ENCODE results near the gene POLR3B. TPM values are rescaled to one million over a fixed set of nuclear protein-coding genes. Genes with fewer than 3 reads are reported as not detected.

POLR3B gene
- total and polyA plus RNA-seq, 2 experiments from 2014 or later, result 4.0 to 14.6 TPM

DNA sequence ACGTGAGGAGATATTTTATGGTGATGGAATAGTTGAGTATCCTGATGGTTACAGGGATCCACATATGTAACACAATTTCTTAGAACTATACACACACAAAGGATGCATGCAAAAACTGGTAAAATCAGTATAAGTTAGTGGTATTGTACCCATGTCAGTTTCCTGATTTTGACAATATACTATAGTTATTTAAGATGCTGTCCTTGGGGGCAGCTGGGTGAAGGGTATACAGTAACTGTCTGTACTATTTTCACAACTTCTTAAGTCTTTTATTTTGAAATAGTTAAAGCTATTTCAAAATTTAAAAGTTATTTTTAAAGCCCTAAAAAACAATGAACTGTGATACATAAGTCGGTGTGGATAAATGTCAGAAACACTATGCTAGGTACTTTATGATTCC lies 24.5 kb upstream of the POLR3B start:
- Mint-ChIP-seq H3K27ac (no peak overlapping the region), H3K4me1 (peaks cover 34% of the 10 kb centered on the region), H3K27me3 (ENCODE audit: insufficient read depth, low read depth, poor library complexity) (peaks cover 9% of the 10 kb centered on the region), H3K4me3 (no peak overlapping the region), H3K9me3 (no peaks in the 10 kb centered on the region; the same call in 2 of the 3 replicates), H3K36me3 (ENCODE audit: low read depth) (no peaks in the 10 kb centered on the region; the same call in 2 of the 3 replicates)
- H2AFZ ChIP-seq, result no peak overlapping the region
- H3K27ac ChIP-seq (ENCODE audit: low read depth), result no peak overlapping the region
- ATAC-seq (no peak), DNase-seq (ENCODE audit: low spot score) (no peak)
- H3K27me3 ChIP-seq (ENCODE audit: insufficient read depth), result no peaks in the 10 kb centered on the region
- TF ChIP-seq EZH2phosphoT487 (IDR thresholded peaks at IDR 0.05; ENCODE audit: unreplicated experiment), result no peak
- no peak for TF ChIP-seq EZH2 (IDR thresholded peaks at IDR 0.05; ENCODE audit: low read depth, unreplicated experiment)
- no peak for TF ChIP-seq NANOG (IDR thresholded peaks at IDR 0.05; ENCODE audit: borderline replicate concordance)
- TF ChIP-seq, protein P1, sequence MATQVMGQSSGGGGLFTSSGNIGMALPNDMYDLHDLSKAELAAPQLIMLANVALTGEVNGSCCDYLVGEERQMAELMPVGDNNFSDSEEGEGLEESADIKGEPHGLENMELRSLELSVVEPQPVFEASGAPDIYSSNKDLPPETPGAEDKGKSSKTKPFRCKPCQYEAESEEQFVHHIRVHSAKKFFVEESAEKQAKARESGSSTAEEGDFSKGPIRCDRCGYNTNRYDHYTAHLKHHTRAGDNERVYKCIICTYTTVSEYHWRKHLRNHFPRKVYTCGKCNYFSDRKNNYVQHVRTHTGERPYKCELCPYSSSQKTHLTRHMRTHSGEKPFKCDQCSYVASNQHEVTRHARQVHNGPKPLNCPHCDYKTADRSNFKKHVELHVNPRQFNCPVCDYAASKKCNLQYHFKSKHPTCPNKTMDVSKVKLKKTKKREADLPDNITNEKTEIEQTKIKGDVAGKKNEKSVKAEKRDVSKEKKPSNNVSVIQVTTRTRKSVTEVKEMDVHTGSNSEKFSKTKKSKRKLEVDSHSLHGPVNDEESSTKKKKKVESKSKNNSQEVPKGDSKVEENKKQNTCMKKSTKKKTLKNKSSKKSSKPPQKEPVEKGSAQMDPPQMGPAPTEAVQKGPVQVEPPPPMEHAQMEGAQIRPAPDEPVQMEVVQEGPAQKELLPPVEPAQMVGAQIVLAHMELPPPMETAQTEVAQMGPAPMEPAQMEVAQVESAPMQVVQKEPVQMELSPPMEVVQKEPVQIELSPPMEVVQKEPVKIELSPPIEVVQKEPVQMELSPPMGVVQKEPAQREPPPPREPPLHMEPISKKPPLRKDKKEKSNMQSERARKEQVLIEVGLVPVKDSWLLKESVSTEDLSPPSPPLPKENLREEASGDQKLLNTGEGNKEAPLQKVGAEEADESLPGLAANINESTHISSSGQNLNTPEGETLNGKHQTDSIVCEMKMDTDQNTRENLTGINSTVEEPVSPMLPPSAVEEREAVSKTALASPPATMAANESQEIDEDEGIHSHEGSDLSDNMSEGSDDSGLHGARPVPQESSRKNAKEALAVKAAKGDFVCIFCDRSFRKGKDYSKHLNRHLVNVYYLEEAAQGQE (IDR thresholded peaks at IDR 0.05; ENCODE audit: unreplicated experiment), result no peak
- TF ChIP-seq, protein P2, sequence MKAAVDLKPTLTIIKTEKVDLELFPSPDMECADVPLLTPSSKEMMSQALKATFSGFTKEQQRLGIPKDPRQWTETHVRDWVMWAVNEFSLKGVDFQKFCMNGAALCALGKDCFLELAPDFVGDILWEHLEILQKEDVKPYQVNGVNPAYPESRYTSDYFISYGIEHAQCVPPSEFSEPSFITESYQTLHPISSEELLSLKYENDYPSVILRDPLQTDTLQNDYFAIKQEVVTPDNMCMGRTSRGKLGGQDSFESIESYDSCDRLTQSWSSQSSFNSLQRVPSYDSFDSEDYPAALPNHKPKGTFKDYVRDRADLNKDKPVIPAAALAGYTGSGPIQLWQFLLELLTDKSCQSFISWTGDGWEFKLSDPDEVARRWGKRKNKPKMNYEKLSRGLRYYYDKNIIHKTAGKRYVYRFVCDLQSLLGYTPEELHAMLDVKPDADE (IDR thresholded peaks at IDR 0.05), result no peak
- TF ChIP-seq STAT1 (IDR thresholded peaks at IDR 0.05; ENCODE audit: unreplicated experiment), result no peak
- TF ChIP-seq JUNB (IDR thresholded peaks at IDR 0.05; ENCODE audit: unreplicated experiment), result no peak
- TF ChIP-seq, protein P3, sequence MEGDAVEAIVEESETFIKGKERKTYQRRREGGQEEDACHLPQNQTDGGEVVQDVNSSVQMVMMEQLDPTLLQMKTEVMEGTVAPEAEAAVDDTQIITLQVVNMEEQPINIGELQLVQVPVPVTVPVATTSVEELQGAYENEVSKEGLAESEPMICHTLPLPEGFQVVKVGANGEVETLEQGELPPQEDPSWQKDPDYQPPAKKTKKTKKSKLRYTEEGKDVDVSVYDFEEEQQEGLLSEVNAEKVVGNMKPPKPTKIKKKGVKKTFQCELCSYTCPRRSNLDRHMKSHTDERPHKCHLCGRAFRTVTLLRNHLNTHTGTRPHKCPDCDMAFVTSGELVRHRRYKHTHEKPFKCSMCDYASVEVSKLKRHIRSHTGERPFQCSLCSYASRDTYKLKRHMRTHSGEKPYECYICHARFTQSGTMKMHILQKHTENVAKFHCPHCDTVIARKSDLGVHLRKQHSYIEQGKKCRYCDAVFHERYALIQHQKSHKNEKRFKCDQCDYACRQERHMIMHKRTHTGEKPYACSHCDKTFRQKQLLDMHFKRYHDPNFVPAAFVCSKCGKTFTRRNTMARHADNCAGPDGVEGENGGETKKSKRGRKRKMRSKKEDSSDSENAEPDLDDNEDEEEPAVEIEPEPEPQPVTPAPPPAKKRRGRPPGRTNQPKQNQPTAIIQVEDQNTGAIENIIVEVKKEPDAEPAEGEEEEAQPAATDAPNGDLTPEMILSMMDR (conservative IDR thresholded peaks at IDR 0.05; ENCODE audit: low read depth in 2 of 2), result no peak
- TF ChIP-seq ZNF114 (CRISPR knock-in tag; IDR thresholded peaks at IDR 0.05), result no peak
- no peak for TF ChIP-seq POLR2AphosphoS5 (IDR thresholded peaks at IDR 0.05; ENCODE audit: low read depth)
- TF ChIP-seq CREB1 (CRISPR knock-in tag; IDR thresholded peaks at IDR 0.05; ENCODE audit: low read depth), result no peak
- TF ChIP-seq ZNF331 (CRISPR knock-in tag; IDR thresholded peaks at IDR 0.05; ENCODE audit: low read depth), result no peak
- TF ChIP-seq, protein P4, sequence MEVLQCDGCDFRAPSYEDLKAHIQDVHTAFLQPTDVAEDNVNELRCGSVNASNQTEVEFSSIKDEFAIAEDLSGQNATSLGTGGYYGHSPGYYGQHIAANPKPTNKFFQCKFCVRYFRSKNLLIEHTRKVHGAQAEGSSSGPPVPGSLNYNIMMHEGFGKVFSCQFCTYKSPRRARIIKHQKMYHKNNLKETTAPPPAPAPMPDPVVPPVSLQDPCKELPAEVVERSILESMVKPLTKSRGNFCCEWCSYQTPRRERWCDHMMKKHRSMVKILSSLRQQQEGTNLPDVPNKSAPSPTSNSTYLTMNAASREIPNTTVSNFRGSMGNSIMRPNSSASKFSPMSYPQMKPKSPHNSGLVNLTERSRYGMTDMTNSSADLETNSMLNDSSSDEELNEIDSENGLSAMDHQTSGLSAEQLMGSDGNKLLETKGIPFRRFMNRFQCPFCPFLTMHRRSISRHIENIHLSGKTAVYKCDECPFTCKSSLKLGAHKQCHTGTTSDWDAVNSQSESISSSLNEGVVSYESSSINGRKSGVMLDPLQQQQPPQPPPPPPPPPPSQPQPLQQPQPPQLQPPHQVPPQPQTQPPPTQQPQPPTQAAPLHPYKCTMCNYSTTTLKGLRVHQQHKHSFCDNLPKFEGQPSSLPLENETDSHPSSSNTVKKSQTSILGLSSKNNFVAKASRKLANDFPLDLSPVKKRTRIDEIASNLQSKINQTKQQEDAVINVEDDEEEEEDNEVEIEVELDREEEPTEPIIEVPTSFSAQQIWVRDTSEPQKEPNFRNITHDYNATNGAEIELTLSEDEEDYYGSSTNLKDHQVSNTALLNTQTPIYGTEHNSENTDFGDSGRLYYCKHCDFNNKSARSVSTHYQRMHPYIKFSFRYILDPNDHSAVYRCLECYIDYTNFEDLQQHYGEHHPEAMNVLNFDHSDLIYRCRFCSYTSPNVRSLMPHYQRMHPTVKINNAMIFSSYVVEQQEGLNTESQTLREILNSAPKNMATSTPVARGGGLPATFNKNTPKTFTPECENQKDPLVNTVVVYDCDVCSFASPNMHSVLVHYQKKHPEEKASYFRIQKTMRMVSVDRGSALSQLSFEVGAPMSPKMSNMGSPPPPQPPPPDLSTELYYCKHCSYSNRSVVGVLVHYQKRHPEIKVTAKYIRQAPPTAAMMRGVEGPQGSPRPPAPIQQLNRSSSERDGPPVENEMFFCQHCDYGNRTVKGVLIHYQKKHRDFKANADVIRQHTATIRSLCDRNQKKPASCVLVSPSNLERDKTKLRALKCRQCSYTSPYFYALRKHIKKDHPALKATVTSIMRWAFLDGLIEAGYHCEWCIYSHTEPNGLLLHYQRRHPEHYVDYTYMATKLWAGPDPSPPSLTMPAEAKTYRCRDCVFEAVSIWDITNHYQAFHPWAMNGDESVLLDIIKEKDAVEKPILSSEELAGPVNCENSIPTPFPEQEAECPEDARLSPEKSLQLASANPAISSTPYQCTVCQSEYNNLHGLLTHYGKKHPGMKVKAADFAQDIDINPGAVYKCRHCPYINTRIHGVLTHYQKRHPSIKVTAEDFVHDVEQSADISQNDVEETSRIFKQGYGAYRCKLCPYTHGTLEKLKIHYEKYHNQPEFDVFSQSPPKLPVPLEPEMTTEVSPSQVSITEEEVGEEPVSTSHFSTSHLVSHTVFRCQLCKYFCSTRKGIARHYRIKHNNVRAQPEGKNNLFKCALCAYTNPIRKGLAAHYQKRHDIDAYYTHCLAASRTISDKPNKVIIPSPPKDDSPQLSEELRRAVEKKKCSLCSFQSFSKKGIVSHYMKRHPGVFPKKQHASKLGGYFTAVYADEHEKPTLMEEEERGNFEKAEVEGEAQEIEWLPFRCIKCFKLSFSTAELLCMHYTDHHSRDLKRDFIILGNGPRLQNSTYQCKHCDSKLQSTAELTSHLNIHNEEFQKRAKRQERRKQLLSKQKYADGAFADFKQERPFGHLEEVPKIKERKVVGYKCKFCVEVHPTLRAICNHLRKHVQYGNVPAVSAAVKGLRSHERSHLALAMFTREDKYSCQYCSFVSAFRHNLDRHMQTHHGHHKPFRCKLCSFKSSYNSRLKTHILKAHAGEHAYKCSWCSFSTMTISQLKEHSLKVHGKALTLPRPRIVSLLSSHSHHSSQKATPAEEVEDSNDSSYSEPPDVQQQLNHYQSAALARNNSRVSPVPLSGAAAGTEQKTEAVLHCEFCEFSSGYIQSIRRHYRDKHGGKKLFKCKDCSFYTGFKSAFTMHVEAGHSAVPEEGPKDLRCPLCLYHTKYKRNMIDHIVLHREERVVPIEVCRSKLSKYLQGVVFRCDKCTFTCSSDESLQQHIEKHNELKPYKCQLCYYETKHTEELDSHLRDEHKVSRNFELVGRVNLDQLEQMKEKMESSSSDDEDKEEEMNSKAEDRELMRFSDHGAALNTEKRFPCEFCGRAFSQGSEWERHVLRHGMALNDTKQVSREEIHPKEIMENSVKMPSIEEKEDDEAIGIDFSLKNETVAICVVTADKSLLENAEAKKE (CRISPR knock-in tag; IDR thresholded peaks at IDR 0.05), result no peak
- no peaks in the 10 kb centered on the region for H3F3A ChIP-seq (replicated peaks; ENCODE audit: low read depth)
- H3K79me2 ChIP-seq (replicated peaks; ENCODE audit: insufficient read depth), result no peaks in the 10 kb centered on the region
- no peak overlapping the region for H3K4me3 ChIP-seq
- no peaks in the 10 kb centered on the region for H3K36me3 ChIP-seq (ENCODE audit: insufficient read depth)
- 0 out of 2 replicates have a peak, but pooled peaks cover 3% of the 10 kb centered on the region for H3K9me2 ChIP-seq (ENCODE audit: insufficient read depth)
- H3K4me2 ChIP-seq, result no peak overlapping the region
- no peaks in the 10 kb centered on the region for H4K20me1 ChIP-seq (replicated peaks; ENCODE audit: insufficient read depth)
- peaks cover 17% of the 10 kb centered on the region for H3K4me1 ChIP-seq (ENCODE audit: insufficient read depth)

All from GM23338 (cell line).